ENCODE results near the gene LCN10. TPM values are rescaled to one million over a fixed set of nuclear protein-coding genes. Genes with fewer than 3 reads are reported as not detected.
"Not testable (repeated sequence)": the region's sequence is repeated elsewhere in the genome, so short reads cannot be mapped to it uniquely, and the experiment has no call there.

The LCN10 gene
- total and polyA plus RNA-seq, 2 of the 13 experiments (the other 11 are each of a cell fraction or from before 2014, with no cell fraction given): 0.53 to 0.61 TPM

- TF ChIP-seq HNF1B (CRISPR knock-in tag; IDR thresholded peaks at IDR 0.05): peak; percentile 94
- TF ChIP-seq NCOA2 (CRISPR knock-in tag; IDR thresholded peaks at IDR 0.05): peak; percentile 70
- TF ChIP-seq TBX2 (CRISPR knock-in tag; IDR thresholded peaks at IDR 0.05; ENCODE audit: borderline replicate concordance): peak; percentile 96
- peak; percentile 51; the same call in 1 of the 2 replicates for TF ChIP-seq ZNF788 (CRISPR knock-in tag; IDR thresholded peaks at IDR 0.05; ENCODE audit: borderline replicate concordance)
- TF ChIP-seq MTF1 (CRISPR knock-in tag; IDR thresholded peaks at IDR 0.05): 0 out of 2 replicates have a peak, but pooled peaks have one; percentile 31
- not testable (repeated sequence) for TF ChIP-seq FOXP1, SOX13 (IDR thresholded peaks at IDR 0.05)
- peak; percentile 66 for TF ChIP-seq FOXP1 (CRISPR knock-in tag; IDR thresholded peaks at IDR 0.05)
- 0 out of 2 replicates have a peak, but pooled peaks have one; percentile 36 for TF ChIP-seq KAT7 (CRISPR knock-in tag; IDR thresholded peaks at IDR 0.05; ENCODE audit: borderline replicate concordance)
- 0 out of 2 replicates have a peak, but pooled peaks have one; percentile 42 for TF ChIP-seq FLYWCH1 (CRISPR knock-in tag; IDR thresholded peaks at IDR 0.05)
- peak; percentile 6; the same call in 1 of the 2 replicates for TF ChIP-seq GATAD1 (CRISPR knock-in tag; IDR thresholded peaks at IDR 0.05)
- peak; percentile 76; the same call in 1 of the 2 replicates for TF ChIP-seq ZNF232 (CRISPR knock-in tag; IDR thresholded peaks at IDR 0.05; ENCODE audit: borderline replicate concordance)
- peak; percentile 63 for TF ChIP-seq SALL1 (CRISPR knock-in tag; IDR thresholded peaks at IDR 0.05)
- TF ChIP-seq SOX13 (CRISPR knock-in tag; conservative IDR thresholded peaks at IDR 0.05 in 1 of 2, IDR thresholded peaks at IDR 0.05 in 1 of 2): peak in 1 of 2 experiments; percentile 12; a peak in 1 of 4 replicates
- TF ChIP-seq PATZ1 (CRISPR knock-in tag; IDR thresholded peaks at IDR 0.05): peak; percentile 15; the same call in 1 of the 2 replicates
- 0 out of 4 replicates have a peak, but pooled peaks of 1 of the 2 experiments have one; percentile 18 for TF ChIP-seq KLF16 (CRISPR knock-in tag; IDR thresholded peaks at IDR 0.05)
- TF ChIP-seq UBTF (CRISPR knock-in tag; IDR thresholded peaks at IDR 0.05): peak; percentile 56
- 0 out of 2 replicates have a peak, but pooled peaks have one; percentile 20 for TF ChIP-seq ZNF558 (CRISPR knock-in tag; IDR thresholded peaks at IDR 0.05; ENCODE audit: borderline replicate concordance)
- TF ChIP-seq FOXO1 (CRISPR knock-in tag; IDR thresholded peaks at IDR 0.05): peak; percentile 67; the same call in 1 of the 2 replicates
These were observed 46.1 kb upstream of the LCN10 start (continued) for GRCh38 chr9:136788644-136789522.
